ENCODE measurements around the gene FAM20C. TPM values are rescaled to one million over a fixed set of nuclear protein-coding genes. Genes with fewer than 3 reads are reported as not detected.

FAM20C gene
- total RNA-seq, 1 donor from 2014 or later = 42.9 TPM

GRCh38 chr7:284762-285722, 92.7 kb downstream of the FAM20C start:
- Histone ChIP-seq H3K9me3 (no peaks in the 10 kb centered on the region), H3K4me1 (peaks cover 5% of the 10 kb centered on the region), H3K36me3 (no peaks in the 10 kb centered on the region), H3K27me3 (ENCODE audit: low read depth) (peaks cover 47% of the 10 kb centered on the region), H3K4me3 (no peak overlapping the region), H3K27ac (no peak overlapping the region)
- TF ChIP-seq CTCF (IDR thresholded peaks at IDR 0.05) = no peak
- intact Hi-C loops (cut with DNase I) = no loop called here
- ATAC-seq (peak in 1 of 2 donors; percentile 23), DNase-seq (peak; percentile 29)

- intact Hi-C loops (cut with DNase I) = no loop called here
- H3K27ac ChIP-seq = no peak overlapping the region
- no peak for TF ChIP-seq CTCF (IDR thresholded peaks at IDR 0.05)
- no peaks in the 10 kb centered on the region for H3K9me3 ChIP-seq
- no peak overlapping the region for H3K4me3 ChIP-seq
- H3K27me3 ChIP-seq (ENCODE audit: low read depth) = peaks cover 53% of the 10 kb centered on the region
- no peaks in the 10 kb centered on the region for H3K36me3 ChIP-seq
- ATAC-seq (no peak), DNase-seq (peak; percentile 27)
- H3K4me1 ChIP-seq = peaks cover 11% of the 10 kb centered on the region
Observed at GRCh38 chr7:285731-286130, 93.4 kb downstream of the FAM20C start.

- peaks cover 12% of the 10 kb centered on the region for H3K4me1 ChIP-seq
Observed at GRCh38 chr7:286266-286665, 93.9 kb downstream of the FAM20C start.

GRCh38 chr7:288671-289101, 96.3 kb downstream of the FAM20C start:
- DNase-seq = peak; percentile 42
- no peaks in the 10 kb centered on the region for H3K36me3 ChIP-seq
- H3K27ac ChIP-seq = no peak overlapping the region
- no peak overlapping the region for H3K4me3 ChIP-seq
- no peak for TF ChIP-seq CTCF (IDR thresholded peaks at IDR 0.05)
- ATAC-seq = no peak
- H3K4me1 ChIP-seq = peaks cover 16% of the 10 kb centered on the region
- H3K9me3 ChIP-seq = no peaks in the 10 kb centered on the region
- H3K27me3 ChIP-seq (ENCODE audit: low read depth) = peaks cover 62% of the 10 kb centered on the region
- intact Hi-C loops (cut with DNase I) = no loop called here

More at GRCh38 chr7:286266-286665, 93.9 kb downstream of the FAM20C start:
- H3K36me3 ChIP-seq = no peaks in the 10 kb centered on the region
- H3K9me3 ChIP-seq = no peaks in the 10 kb centered on the region
- peaks cover 56% of the 10 kb centered on the region for H3K27me3 ChIP-seq (ENCODE audit: low read depth)
- H3K27ac ChIP-seq = no peak overlapping the region
- H3K4me3 ChIP-seq = no peak overlapping the region
- DNase-seq (peak; percentile 11), ATAC-seq (no peak)
- TF ChIP-seq CTCF (IDR thresholded peaks at IDR 0.05) = no peak
- intact Hi-C loops (cut with DNase I) = no loop called here

- DNase-seq (no peak), ATAC-seq (no peak)
- intact Hi-C loops (cut with DNase I) = no loop called here
- Histone ChIP-seq H3K4me3 (no peak overlapping the region), H3K27ac (no peak overlapping the region), H3K4me1 (peaks cover 16% of the 10 kb centered on the region), H3K27me3 (ENCODE audit: low read depth) (peaks cover 68% of the 10 kb centered on the region), H3K36me3 (no peaks in the 10 kb centered on the region), H3K9me3 (no peaks in the 10 kb centered on the region)
- no peak for TF ChIP-seq CTCF (IDR thresholded peaks at IDR 0.05)
Observed at GRCh38 chr7:289209-289755, 96.9 kb downstream of the FAM20C start.

Measured in lower lobe of right lung (tissue), 2 donors.